Spleen (tissue), 7 donors: Measurements from ENCODE around the gene MARK2.

Experiments used
- POLR2A ChIP-seq, 3 donors: fragments of 450-650 bp; IDR thresholded peaks; one replicate each; pipeline ENCODE4 v1.5.1; 2017; ENCODE audit warnings: antibody characterized with exemption in 3 of 3, mild to moderate bottlenecking in 1 of 3
- POLR2AphosphoS5 ChIP-seq, 3 donors: sonication (generic); formaldehyde crosslinking; IDR thresholded peaks; one replicate each; pipeline ENCODE4 v1.5.1; 2017; ENCODE audit warnings: antibody characterized with exemption in 3 of 3
- TF ChIP-seq, protein P1 (sequence below), 11 experiments: fragments of 200-600 bp in 7 of 11; fragments of 450-650 bp in 4 of 11; sonication (generic) in 4 of 11; IDR thresholded peaks in 8 of 11; conservative IDR thresholded peaks in 3 of 11; 1 replicate in 7 of 11; 2 replicates in 4 of 11; pipeline versions ENCODE4 v1.4.0 to v1.8.0; 2016 to 2021; ENCODE audit warnings: antibody characterized with exemption in 11 of 11, inconsistent platforms in 4 of 11, mild to moderate bottlenecking in 1 of 11
- donor health status: DM: no; HTN: no; CAD: no; lungs with moderate emphysema.
- donor health status: DM: no; HTN: no; CAD: no.
- donor health status: DM: no; HTN: no; CAD: no.

DNA sequence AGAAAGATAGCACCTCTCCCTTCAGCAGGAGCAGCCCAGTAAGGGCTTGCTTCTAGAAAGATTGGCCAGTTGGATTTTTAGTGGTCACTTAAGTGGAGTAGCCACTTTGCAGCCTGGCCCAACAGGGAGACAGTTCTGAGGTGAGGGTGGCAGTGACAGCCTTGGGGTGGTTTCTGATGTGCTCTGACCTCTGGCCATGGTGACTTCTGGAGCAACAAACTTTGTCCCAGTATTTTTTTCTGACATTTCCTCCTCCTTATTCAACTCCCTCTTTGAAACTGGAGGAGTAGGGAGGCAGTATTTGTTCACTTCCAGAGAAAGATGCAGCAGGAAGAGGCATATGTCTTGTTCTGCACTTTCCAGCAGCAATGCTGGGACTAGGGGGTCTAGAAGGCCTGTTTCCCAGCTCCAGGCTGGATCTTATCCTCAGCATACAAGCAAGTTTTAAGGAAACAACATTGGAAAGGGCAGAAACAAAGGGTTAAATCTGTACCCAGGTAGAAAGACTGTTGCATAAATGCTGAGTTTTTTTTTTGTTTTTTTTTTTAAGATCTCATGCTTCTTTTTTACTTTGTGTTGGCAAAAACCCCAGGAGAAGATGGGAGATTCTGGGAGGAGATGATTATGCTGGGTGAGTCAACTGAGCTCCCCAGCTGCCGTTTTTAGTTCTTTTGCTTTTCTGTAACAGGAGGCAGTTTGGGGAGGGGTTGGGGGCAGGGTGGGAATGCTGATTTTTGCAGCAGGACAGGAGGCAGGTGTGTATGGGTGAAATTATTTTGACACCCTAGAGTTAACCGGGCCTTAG lies 40.9 kb downstream of the MARK2 start:
- TF ChIP-seq, protein P1, sequence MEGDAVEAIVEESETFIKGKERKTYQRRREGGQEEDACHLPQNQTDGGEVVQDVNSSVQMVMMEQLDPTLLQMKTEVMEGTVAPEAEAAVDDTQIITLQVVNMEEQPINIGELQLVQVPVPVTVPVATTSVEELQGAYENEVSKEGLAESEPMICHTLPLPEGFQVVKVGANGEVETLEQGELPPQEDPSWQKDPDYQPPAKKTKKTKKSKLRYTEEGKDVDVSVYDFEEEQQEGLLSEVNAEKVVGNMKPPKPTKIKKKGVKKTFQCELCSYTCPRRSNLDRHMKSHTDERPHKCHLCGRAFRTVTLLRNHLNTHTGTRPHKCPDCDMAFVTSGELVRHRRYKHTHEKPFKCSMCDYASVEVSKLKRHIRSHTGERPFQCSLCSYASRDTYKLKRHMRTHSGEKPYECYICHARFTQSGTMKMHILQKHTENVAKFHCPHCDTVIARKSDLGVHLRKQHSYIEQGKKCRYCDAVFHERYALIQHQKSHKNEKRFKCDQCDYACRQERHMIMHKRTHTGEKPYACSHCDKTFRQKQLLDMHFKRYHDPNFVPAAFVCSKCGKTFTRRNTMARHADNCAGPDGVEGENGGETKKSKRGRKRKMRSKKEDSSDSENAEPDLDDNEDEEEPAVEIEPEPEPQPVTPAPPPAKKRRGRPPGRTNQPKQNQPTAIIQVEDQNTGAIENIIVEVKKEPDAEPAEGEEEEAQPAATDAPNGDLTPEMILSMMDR (IDR thresholded peaks at IDR 0.05 in 8 of 11, conservative IDR thresholded peaks at IDR 0.05 in 3 of 11) = no peak
- TF ChIP-seq POLR2A (IDR thresholded peaks at IDR 0.05) (no peak), POLR2AphosphoS5 (IDR thresholded peaks at IDR 0.05) (no peak)
